GM12873 (cell line): ENCODE results near the gene NR2F2.

ENCODE experiments used
- TF ChIP-seq, protein P1 (sequence below): IDR thresholded peaks from 2 replicates; pipeline ENCODE4 v1.5.1; 2012; ENCODE audit warnings: low read depth, mild to moderate bottlenecking, moderate library complexity, low read length, control low read depth; ENCODE audit not compliant: insufficient read depth; ENCODE audit errors: missing control alignments

Gene NR2F2

DNA sequence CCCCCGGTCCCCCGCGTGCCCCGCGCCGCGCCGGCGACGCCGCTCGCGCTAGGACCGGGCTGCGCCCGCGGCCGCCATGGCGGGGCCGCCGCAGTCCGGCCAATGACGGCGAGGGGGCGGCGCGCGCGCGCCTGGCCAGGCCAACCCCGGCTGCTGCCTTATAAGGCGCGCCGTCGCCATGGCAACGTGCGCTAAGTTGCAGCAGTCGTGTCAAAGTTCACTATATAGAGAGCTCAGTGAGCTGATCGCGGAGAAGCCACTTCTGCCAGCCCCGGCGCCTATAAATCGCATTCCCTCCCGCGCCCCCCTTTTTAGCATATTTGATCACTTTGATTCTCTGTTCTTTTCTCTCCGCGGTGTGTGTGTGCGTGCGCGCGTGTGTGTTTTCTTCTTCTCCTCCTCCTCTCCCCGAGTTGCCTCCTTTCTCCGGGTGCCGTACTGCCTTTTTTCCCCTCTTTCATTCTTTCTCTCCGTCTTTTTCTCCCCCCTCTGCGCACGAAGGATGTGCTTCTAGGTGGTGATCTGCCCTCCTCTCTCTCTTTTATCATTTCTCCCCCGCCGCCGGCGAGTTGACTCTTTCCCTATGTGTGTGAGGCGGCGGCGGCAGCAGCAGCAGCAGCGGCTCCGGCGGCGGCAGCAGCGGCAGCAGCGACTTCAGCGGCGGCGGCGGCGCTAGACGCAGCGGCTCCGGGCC is at the start of gene NR2F2:
Gene NR2F2 (plus strand): TSS at position 251 of the 694 bp plus-strand sequence. CDS start 1,406 bp downstream, outside the sequence.
- TF ChIP-seq, protein P1, sequence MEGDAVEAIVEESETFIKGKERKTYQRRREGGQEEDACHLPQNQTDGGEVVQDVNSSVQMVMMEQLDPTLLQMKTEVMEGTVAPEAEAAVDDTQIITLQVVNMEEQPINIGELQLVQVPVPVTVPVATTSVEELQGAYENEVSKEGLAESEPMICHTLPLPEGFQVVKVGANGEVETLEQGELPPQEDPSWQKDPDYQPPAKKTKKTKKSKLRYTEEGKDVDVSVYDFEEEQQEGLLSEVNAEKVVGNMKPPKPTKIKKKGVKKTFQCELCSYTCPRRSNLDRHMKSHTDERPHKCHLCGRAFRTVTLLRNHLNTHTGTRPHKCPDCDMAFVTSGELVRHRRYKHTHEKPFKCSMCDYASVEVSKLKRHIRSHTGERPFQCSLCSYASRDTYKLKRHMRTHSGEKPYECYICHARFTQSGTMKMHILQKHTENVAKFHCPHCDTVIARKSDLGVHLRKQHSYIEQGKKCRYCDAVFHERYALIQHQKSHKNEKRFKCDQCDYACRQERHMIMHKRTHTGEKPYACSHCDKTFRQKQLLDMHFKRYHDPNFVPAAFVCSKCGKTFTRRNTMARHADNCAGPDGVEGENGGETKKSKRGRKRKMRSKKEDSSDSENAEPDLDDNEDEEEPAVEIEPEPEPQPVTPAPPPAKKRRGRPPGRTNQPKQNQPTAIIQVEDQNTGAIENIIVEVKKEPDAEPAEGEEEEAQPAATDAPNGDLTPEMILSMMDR = no peak

DNA sequence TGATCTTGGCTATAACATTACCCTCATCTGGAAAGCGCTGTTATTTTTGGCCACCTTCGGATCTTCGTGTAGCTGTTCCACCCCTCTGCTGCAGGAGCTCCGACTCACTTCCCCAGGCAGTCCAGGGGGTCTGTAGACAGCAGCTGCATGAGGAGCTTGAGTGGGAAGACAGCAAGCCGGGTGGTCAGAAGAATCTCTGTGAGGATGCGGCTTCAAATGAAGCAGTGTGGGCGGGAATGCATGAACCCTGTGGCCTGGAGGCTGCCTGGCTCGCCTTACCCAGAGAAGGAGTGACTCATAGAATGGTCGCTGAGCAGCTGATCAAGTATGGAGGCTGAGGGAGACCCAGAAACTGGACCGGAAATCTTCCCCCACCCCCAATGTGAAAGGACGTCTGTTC is 45.2 kb upstream of the NR2F2 start:
- TF ChIP-seq, protein P1 = no peak

DNA sequence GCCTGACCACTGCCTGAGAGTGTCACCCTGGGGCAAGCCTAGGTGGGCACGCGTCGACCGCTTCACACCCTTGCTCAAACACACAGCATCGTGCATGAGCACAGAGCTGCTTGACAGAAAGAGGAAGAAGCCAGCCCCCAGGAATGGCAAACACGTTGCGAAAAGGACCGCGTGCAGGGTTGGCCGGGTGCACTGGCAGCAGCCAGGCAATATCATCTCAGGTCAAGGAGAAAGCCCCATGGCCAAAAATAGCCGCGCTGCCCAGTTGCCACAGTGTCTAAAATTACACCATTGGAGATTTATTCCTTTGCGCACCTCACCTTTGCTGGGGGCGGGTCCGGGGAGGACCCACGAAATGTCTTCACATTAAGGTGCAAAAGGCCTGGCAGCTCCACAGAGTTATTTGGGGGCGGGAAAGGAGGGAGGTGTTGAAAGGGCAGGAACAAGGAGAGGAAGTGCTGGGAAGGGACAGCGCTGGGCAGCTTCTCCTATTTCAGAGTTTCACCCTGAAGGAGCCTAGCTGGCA is 44.7 kb upstream of the NR2F2 start:
- TF ChIP-seq, protein P1 = no peak

DNA sequence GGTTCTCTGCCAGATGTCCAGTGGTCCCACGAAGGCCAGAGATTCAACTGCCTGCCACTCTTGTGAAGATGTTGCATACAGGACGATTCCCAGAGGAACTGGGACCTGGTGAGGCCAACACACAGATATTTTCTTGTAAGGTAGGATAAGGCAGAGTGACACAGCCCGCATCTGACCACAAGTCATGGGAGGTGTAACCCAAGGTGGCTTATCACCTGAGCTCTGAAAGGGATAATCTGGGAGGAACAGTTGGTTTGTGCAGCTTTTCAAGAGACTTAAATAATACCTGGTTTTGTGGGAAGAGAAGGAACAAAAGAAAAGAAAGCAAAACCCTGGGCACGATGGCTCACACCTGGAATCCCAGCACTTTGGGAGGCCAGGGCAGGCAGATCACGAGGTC is 39.8 kb upstream of the NR2F2 start:
- TF ChIP-seq, protein P1 = no peak

DNA sequence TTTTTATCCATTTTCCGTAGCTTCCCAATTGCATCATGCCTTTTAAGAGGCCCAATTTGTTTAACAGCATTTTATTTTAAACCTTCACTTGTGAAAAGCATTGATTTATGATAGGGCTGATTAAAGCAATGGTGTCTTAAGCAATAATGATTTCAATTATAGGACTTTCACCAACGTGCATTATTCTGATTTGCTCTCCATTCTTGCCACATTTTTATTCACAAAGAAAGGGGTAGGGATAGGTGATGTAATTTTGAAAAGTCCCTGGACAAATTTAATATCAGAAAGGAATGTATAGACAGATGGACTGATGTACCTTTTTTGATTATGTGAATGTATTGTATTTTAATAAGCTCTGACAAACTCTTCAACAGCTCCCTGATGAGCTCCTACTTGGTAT is 37.9 kb upstream of the NR2F2 start:
- TF ChIP-seq, protein P1 = no peak

DNA sequence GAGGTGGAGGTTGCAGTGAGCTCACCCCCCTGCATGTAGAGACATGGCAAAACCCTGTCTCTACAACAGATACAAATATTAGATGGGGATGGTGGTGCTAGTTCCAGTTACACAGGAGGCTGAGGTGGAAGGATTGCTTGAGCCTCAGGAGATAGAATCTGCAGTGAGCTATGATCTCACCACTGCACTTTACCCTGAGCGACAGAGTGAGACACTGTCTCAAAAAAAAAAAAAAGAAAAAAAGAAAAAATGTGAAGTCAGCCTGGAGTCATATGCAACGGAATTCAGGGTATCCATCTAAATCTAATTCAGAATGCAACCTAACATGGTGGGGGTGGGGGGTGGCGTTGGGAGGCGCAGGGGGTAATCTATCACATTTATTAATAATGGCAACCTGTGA is 37.1 kb upstream of the NR2F2 start:
- TF ChIP-seq, protein P1 = no peak

DNA sequence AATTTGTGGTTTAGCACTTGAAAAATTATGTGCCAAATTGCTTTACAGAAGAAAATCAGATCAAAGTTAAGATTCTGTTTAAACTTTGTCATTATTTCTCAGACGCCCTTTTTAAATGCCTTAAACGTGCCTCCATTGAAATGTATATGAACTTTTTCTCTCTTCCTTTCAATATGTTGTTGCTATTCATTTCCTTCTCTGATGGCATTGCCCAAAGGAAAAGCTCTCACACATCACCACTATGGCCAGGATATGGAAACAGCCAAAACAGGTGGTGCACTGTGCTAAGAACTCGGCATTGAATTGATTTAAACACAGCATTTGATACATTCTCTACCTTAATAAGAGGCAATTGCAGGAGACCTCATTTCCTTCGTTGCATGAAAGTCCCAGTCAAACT is 35.7 kb upstream of the NR2F2 start:
- TF ChIP-seq, protein P1 = no peak
